ENCODE measurements around the gene IGSF9B. TPM values are rescaled to one million over a fixed set of nuclear protein-coding genes. Genes with fewer than 3 reads are reported as not detected.

IGSF9B gene
- total RNA-seq, 2 donors from 2014 or later: 25.4 to 279 TPM

DNA sequence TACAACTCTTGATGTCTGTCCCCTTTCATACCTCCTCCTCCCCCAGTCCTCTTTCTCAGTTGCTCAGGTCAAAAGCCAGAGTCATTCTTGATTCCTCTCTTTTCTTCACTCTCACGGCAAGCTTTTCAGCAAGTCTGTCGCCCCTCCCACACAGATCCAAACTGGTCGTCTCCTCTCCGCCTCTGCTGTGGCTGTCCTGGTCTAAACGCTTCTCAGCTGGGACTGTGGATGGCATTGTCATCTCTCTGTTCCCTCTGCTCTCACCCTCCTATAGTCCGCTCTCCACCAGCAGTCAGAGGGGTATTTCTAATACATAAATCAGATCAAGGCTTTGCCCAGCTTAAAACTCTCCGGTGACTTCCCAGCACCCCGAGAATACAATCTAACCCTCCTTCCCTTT is 64.6 kb downstream of the IGSF9B start:
- no peaks in the 10 kb centered on the region for H3K36me3 Mint-ChIP-seq (ENCODE audit: low read depth)
- no peak for ATAC-seq (replicated peaks)
- H3K27ac Mint-ChIP-seq: no peak overlapping the region
- no peak overlapping the region for H3K4me3 Mint-ChIP-seq
- H3K4me1 Mint-ChIP-seq: no peaks in the 10 kb centered on the region
- H3K9me3 Mint-ChIP-seq: no peaks in the 10 kb centered on the region
- peaks cover 29% of the 10 kb centered on the region for H3K27me3 Mint-ChIP-seq

DNA sequence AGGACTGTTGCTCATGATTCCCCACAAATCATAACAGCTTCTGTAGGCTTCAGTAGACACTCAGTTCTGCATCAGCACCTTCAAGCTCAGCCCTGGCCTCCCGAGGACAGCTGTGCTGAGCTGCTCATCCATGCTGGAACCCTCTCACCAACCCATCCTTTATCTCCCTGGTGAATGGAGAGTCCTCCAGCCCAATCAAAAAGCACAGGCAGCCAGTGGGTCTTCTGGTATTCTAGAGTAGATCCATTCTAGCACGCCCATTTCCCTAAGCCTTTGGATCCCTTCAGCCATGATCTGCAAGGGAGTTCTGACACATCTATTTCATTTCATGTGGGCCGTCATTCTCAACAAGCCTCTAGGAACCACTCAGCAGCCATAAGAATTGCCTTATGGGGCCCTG is 66.9 kb downstream of the IGSF9B start:
- H3K9me3 Mint-ChIP-seq: no peaks in the 10 kb centered on the region
- H3K27ac Mint-ChIP-seq: no peak overlapping the region
- peaks cover 33% of the 10 kb centered on the region for H3K27me3 Mint-ChIP-seq
- H3K36me3 Mint-ChIP-seq (ENCODE audit: low read depth): no peaks in the 10 kb centered on the region
- no peaks in the 10 kb centered on the region for H3K4me1 Mint-ChIP-seq
- ATAC-seq (replicated peaks): no peak
- no peak overlapping the region for H3K4me3 Mint-ChIP-seq

DNA sequence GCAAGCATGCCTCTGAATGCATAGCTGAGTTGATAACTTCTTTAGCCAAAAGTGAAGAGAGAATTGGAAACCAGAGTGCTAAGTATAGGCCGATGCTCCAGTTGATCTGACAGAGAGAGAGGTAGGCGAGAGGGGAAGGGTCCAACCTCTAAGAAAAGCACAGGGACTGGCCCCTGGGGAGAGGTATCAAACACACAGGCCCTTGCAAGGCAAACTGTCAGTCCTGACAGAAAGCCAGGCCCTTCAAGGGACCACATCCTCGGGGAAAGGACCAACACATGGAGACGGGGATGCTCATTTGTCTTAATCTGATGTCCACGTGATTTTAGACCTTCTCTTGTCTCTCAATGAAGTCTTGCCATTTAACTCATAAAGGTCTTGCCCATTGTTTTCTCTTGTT is 67.6 kb downstream of the IGSF9B start:
- Mint-ChIP-seq H3K4me1 (no peaks in the 10 kb centered on the region), H3K27ac (no peak overlapping the region), H3K9me3 (no peaks in the 10 kb centered on the region), H3K27me3 (peaks cover 33% of the 10 kb centered on the region), H3K36me3 (ENCODE audit: low read depth) (no peaks in the 10 kb centered on the region), H3K4me3 (no peak overlapping the region)
- no peak for ATAC-seq (replicated peaks)

DNA sequence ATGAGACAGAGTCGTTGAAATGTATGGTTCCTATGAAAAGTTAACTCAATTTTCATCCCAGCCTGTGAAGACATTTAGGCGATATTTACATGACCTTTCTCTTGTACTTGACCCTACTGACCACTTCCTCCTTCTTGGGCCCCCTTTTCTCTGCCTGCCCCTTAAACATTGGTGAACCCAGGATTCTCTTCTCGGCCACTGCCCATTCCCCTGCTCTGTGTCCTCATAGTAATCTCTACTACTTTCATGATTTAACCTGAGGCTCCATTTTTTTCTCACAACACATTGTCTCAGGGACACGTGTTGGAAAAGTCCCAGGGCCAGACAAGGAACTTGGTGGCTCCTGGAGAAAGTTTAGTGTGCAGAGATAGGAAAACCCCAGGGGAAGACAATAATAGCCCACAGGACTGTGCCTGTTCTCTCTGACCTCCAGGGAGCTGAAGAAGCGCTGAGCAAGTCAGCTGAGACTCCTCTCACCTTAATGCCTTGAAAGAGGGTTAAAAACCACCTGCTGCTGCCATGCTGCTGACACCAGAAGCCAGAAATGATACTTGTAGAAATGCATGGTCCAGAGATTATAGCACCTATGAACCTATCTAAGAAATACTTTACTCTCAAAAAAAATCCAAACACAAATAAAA is 69.0 kb downstream of the IGSF9B start:
- H3K4me1 Mint-ChIP-seq: no peaks in the 10 kb centered on the region
- no peak overlapping the region for H3K27ac Mint-ChIP-seq
- no peaks in the 10 kb centered on the region for H3K9me3 Mint-ChIP-seq
- H3K27me3 Mint-ChIP-seq: peaks cover 36% of the 10 kb centered on the region
- H3K36me3 Mint-ChIP-seq (ENCODE audit: low read depth): no peaks in the 10 kb centered on the region
- H3K4me3 Mint-ChIP-seq: no peak overlapping the region
- ATAC-seq (replicated peaks): no peak

DNA sequence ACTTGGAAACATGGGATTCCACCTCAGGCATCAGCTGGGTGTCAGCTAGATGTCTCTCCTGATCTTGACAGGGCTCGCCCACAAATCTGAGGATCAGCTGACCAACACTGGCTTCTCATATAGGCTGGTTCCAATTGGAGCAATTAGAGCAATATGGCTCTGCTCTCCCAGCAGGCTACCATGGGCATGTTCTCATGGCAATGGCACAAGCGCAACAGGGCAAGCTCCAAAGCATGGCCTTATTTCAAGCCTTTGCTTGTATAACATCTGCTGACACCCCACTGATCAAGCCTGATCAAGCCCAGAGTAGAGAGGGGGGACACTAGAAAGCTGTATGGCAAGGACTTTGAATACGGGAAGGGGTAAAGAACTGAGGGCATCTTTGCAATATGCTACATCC is 70.7 kb downstream of the IGSF9B start:
- Mint-ChIP-seq H3K27me3 (peaks cover 33% of the 10 kb centered on the region), H3K27ac (no peak overlapping the region), H3K9me3 (peaks cover 6% of the 10 kb centered on the region), H3K4me1 (no peaks in the 10 kb centered on the region), H3K4me3 (no peak overlapping the region), H3K36me3 (ENCODE audit: low read depth) (no peaks in the 10 kb centered on the region)
- ATAC-seq (replicated peaks): no peak

DNA sequence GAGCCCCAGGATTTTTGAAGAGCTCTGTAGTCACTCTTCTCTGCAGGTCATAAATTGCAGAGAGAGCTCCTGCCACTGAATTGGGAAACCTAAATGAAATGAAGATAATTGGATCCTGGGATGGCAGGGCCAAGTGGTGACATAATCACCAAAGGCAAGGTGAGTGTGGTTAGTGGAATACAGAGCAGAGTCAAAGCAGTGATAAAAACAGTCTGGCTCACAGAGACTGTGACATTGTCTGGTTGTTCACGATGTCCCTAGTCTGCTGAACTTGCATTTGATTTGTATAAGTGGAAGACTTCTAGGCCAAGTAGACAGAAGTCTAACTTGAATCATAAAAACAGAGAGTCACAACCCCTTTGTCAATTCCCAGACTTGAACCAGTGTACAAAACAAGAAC is 84.6 kb downstream of the IGSF9B start:
- Mint-ChIP-seq H3K27ac (no peak overlapping the region), H3K36me3 (ENCODE audit: low read depth) (no peaks in the 10 kb centered on the region), H3K4me1 (no peaks in the 10 kb centered on the region), H3K27me3 (peaks cover 11% of the 10 kb centered on the region), H3K9me3 (peaks cover 4% of the 10 kb centered on the region), H3K4me3 (no peak overlapping the region)
- no peak for ATAC-seq (replicated peaks)

DNA sequence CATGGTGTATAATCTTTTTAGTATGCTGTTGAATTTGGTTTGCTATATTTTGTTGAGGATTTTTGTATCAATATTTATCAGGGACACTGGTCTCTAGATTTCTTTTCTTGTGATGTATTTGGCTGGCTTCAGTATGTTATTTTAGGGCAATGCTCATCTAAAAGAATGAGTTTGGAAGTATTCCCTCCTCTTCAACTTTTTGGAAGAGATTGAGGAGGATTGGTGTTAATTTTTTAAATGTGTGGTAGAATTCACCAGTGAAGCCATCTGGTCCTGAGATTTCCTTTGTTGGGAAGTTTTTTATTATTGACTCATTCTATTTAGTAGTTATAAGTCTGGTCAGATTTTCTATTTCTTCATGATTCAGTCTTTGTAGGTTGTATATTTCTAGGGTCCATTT is 89.3 kb downstream of the IGSF9B start:
- peaks cover 15% of the 10 kb centered on the region for H3K27me3 Mint-ChIP-seq
- H3K4me1 Mint-ChIP-seq: no peaks in the 10 kb centered on the region
- no peaks in the 10 kb centered on the region for H3K9me3 Mint-ChIP-seq
- no peaks in the 10 kb centered on the region for H3K36me3 Mint-ChIP-seq (ENCODE audit: low read depth)
- no peak overlapping the region for H3K27ac Mint-ChIP-seq
- ATAC-seq (replicated peaks): no peak
- no peak overlapping the region for H3K4me3 Mint-ChIP-seq

DNA sequence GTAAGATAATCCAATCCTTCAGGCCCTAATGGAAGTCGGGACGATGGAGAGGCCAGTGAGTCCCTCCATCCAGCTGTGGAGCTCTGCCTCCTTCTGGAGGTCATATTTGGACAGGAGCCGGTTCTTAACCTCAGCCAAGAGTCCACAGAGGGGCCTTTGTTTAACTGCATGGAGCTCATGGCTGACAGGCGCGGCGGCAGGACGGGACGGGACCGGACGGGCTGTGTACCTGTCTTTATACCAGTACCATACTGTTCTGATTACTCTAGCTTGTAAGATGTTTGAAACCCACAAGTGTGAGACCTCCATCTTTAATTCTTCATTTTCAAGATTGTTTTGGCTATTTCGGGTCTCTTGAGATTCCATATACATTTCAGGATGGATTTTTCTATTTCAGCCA is 91.3 kb downstream of the IGSF9B start:
- H3K4me1 Mint-ChIP-seq: no peaks in the 10 kb centered on the region
- H3K4me3 Mint-ChIP-seq: no peak overlapping the region
- peaks cover 16% of the 10 kb centered on the region for H3K27me3 Mint-ChIP-seq
- no peak overlapping the region for H3K27ac Mint-ChIP-seq
- no peaks in the 10 kb centered on the region for H3K36me3 Mint-ChIP-seq (ENCODE audit: low read depth)
- no peak for ATAC-seq (replicated peaks)
- H3K9me3 Mint-ChIP-seq: no peaks in the 10 kb centered on the region

DNA sequence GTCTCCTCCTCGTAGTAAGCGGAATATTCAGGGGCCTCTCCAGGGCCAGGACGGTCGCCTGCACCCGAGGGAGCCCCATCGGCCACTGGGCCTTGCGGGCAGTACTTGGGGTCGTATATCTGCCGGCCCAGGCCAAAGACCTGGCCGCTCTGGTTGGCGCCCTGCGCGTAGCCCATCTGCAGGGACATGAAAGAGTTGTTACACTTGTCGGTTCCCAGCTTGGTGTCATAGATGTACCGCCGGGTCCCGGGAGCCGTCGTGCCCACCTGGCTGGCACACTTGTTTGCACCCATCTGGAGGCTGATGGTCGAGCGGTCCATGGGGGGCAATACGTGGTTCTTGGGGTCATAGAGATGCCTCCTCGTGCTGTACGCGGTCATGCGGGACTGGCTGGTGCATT is 92.0 kb downstream of the IGSF9B start:
- H3K9me3 Mint-ChIP-seq: no peaks in the 10 kb centered on the region
- peaks cover 21% of the 10 kb centered on the region for H3K27me3 Mint-ChIP-seq
- ATAC-seq (replicated peaks): no peak
- H3K4me3 Mint-ChIP-seq: no peak overlapping the region
- no peaks in the 10 kb centered on the region for H3K36me3 Mint-ChIP-seq (ENCODE audit: low read depth)
- no peaks in the 10 kb centered on the region for H3K4me1 Mint-ChIP-seq
- H3K27ac Mint-ChIP-seq: no peak overlapping the region

DNA sequence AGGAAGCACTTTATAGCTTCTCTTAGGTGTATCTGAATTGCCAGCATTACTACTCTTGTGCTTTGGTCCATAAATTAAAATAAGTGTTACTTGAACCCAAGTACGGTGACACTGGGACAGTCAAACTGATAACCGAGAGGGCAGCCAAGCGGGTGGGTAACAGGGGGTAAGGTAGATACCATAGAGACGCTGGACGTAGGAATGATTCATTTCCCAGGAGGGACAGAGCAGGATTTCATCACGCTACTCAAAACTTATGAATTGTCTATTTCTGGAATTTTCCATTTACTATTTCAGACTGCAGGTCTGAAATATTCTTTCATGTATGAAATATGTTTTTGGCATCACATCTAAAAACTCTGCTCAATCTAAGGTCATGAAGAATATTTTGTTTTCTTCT is 96.6 kb downstream of the IGSF9B start:
- H3K4me3 Mint-ChIP-seq: no peak overlapping the region
- no peaks in the 10 kb centered on the region for H3K9me3 Mint-ChIP-seq
- H3K27me3 Mint-ChIP-seq: peaks cover 34% of the 10 kb centered on the region
- ATAC-seq (replicated peaks): no peak
- no peaks in the 10 kb centered on the region for H3K4me1 Mint-ChIP-seq
- H3K27ac Mint-ChIP-seq: no peak overlapping the region
- no peaks in the 10 kb centered on the region for H3K36me3 Mint-ChIP-seq (ENCODE audit: low read depth)

Other genes starting within 250 kb of the IGSF9B start
- gene SPATA19, start 111.5 kb downstream of the IGSF9B start, total RNA-seq: not detected
- gene JAM3, start 112.1 kb upstream of the IGSF9B start, total RNA-seq: 10 to 100 TPM in 1 of 2 donors, 1 to 10 TPM in 1; 7.6 to 26.2 TPM